ENCODE results near the gene SDK1.

DNA sequence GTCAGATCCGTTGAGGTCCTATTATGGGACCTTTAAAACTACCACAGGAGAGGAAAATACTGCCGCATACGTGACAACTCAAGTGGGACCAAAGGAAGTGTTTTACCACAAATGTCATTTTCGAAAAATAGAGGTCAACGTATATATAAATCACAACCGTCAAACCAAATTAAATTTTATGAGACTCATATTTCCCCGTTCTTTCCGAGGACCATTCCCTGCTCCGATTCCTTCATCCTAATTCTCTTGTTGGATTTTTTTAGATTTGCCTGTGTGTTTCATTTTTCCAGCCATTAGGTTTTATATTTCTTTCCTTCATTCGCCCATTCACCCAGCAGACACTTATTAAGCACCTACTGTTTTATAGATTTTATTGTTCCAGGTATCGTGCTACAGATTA is 797.1 kb downstream of the SDK1 start:
- TF ChIP-seq, protein P1, sequence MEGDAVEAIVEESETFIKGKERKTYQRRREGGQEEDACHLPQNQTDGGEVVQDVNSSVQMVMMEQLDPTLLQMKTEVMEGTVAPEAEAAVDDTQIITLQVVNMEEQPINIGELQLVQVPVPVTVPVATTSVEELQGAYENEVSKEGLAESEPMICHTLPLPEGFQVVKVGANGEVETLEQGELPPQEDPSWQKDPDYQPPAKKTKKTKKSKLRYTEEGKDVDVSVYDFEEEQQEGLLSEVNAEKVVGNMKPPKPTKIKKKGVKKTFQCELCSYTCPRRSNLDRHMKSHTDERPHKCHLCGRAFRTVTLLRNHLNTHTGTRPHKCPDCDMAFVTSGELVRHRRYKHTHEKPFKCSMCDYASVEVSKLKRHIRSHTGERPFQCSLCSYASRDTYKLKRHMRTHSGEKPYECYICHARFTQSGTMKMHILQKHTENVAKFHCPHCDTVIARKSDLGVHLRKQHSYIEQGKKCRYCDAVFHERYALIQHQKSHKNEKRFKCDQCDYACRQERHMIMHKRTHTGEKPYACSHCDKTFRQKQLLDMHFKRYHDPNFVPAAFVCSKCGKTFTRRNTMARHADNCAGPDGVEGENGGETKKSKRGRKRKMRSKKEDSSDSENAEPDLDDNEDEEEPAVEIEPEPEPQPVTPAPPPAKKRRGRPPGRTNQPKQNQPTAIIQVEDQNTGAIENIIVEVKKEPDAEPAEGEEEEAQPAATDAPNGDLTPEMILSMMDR (conservative IDR thresholded peaks at IDR 0.05), result no peak
- TF ChIP-seq ZFX (IDR thresholded peaks at IDR 0.05), result no peak
